GM06990 (cell line): ENCODE data around the gene VSIG10L.

Experiments
- DNase-seq: peaks from one replicate; pipeline ENCODE4 v3.0.0-alpha.2; 2011; ENCODE audit not compliant: insufficient read length; ENCODE audit errors: extremely low read depth
- H3K27me3 ChIP-seq: replicated peaks from 2 replicates; pipeline ENCODE4 v1.6.0; 2011; ENCODE audit warnings: low read length; ENCODE audit not compliant: control insufficient read depth, insufficient read depth
- H3K36me3 ChIP-seq: 2 replicates; pipeline ENCODE4 v1.5.1; 2011; ENCODE audit warnings: low read length; ENCODE audit not compliant: control insufficient read depth, insufficient read depth
- H3K4me3 ChIP-seq: replicated peaks from 2 replicates; pipeline ENCODE4 v1.5.1; 2011; ENCODE audit warnings: low read depth, mild to moderate bottlenecking, control low read depth, low read length
- CTCF ChIP-seq: IDR thresholded peaks from 2 replicates; pipeline ENCODE4 v1.5.1; 2011; ENCODE audit warnings: low read length, control low read depth, mild to moderate bottlenecking, inconsistent platforms; ENCODE audit not compliant: insufficient read depth, poor library complexity, severe bottlenecking

Gene VSIG10L

GRCh38 chr19:51320280-51320657 lies 21.7 kb downstream of the VSIG10L start:
- Histone ChIP-seq H3K27me3 (no peaks in the 10 kb centered on the region; the same call in 1 of the 2 replicates), H3K36me3 (no peaks in the 10 kb centered on the region), H3K4me3 (no peak overlapping the region)
- TF ChIP-seq CTCF: no peak
- DNase-seq: no peak

- no peak overlapping the region for H3K4me3 ChIP-seq
- no peak for TF ChIP-seq CTCF
- DNase-seq: no peak
- no peaks in the 10 kb centered on the region for H3K36me3 ChIP-seq
- H3K27me3 ChIP-seq: no peaks in the 10 kb centered on the region; the same call in 1 of the 2 replicates
Observed at GRCh38 chr19:51319649-51320279, 22.2 kb downstream of the VSIG10L start.

- no peak for DNase-seq
- Histone ChIP-seq H3K27me3 (no peaks in the 10 kb centered on the region; the same call in 1 of the 2 replicates), H3K4me3 (no peak overlapping the region), H3K36me3 (no peaks in the 10 kb centered on the region)
- no peak for TF ChIP-seq CTCF
Observed at GRCh38 chr19:51318687-51319648, 23.0 kb downstream of the VSIG10L start.

- no peak for DNase-seq
- no peak for TF ChIP-seq CTCF
- Histone ChIP-seq H3K4me3 (no peak overlapping the region), H3K27me3 (no peaks in the 10 kb centered on the region; the same call in 1 of the 2 replicates), H3K36me3 (no peaks in the 10 kb centered on the region)
Observed at GRCh38 chr19:51317968-51318367, 24.0 kb downstream of the VSIG10L start.

GRCh38 chr19:51317376-51317775 lies 24.6 kb downstream of the VSIG10L start:
- no peaks in the 10 kb centered on the region; the same call in 1 of the 2 replicates for H3K27me3 ChIP-seq
- TF ChIP-seq CTCF: no peak
- H3K36me3 ChIP-seq: no peaks in the 10 kb centered on the region
- H3K4me3 ChIP-seq: no peak overlapping the region
- DNase-seq: no peak
